Osteoblast (primary cell): ENCODE data around the gene HSBP1L1. TPM values are rescaled to one million over a fixed set of nuclear protein-coding genes. Genes with fewer than 3 reads are reported as not detected.

Experiments used
- DNase-seq: peaks from one replicate; pipeline ENCODE4 v3.0.0; 2011; ENCODE audit warnings: low spot score, mixed read lengths; ENCODE audit not compliant: insufficient read length; ENCODE audit errors: missing footprints
- H2AFZ ChIP-seq: 2 replicates; pipeline ENCODE4 v1.6.0; 2011; ENCODE audit warnings: mild to moderate bottlenecking, low read length
- H3K27ac ChIP-seq: 2 replicates; pipeline ENCODE4 v1.5.1; 2011; ENCODE audit warnings: mild to moderate bottlenecking, low read depth, low read length, moderate library complexity
- H3K27me3 ChIP-seq: 2 replicates; pipeline ENCODE4 v1.6.0; 2012; ENCODE audit warnings: mild to moderate bottlenecking, control low read depth, inconsistent platforms, low read length, moderate library complexity; ENCODE audit not compliant: insufficient read depth
- H3K36me3 ChIP-seq: 2 replicates; pipeline ENCODE4 v1.5.1; 2011; ENCODE audit warnings: mild to moderate bottlenecking, low read length, control low read depth, moderate library complexity; ENCODE audit not compliant: insufficient read depth
- H3K4me1 ChIP-seq: 2 replicates; pipeline ENCODE4 v1.5.1; 2011; ENCODE audit warnings: mild to moderate bottlenecking, low read length, control low read depth, moderate library complexity; ENCODE audit not compliant: insufficient read depth
- H3K4me2 ChIP-seq: 2 replicates; pipeline ENCODE4 v1.6.0; 2011; ENCODE audit warnings: mild to moderate bottlenecking, low read length; ENCODE audit not compliant: insufficient read depth
- H3K4me3 ChIP-seq: fragments of 200-600 bp; sonication (generic); 3 replicates; pipeline ENCODE4 v1.5.1; 2012; ENCODE audit warnings: mild to moderate bottlenecking, low read length, inconsistent platforms; ENCODE audit not compliant: insufficient read depth
- H3K79me2 ChIP-seq: 2 replicates; pipeline ENCODE4 v1.6.0; 2012; ENCODE audit warnings: mild to moderate bottlenecking, low read length, control low read depth, inconsistent platforms; ENCODE audit not compliant: insufficient read depth
- H3K9me3 ChIP-seq: 2 replicates; pipeline ENCODE4 v1.5.1; 2011; ENCODE audit warnings: low read depth, low read length, control low read depth
- H4K20me1 ChIP-seq: 2 replicates; pipeline ENCODE4 v1.6.0; 2012; ENCODE audit warnings: mild to moderate bottlenecking, low read length, control low read depth; ENCODE audit not compliant: insufficient read depth
- CTCF ChIP-seq: IDR thresholded peaks from 2 replicates; pipeline ENCODE4 v1.5.1; 2011; ENCODE audit warnings: mild to moderate bottlenecking, low read depth, low read length, moderate library complexity; ENCODE audit errors: extremely low read depth
- total RNA-seq: library from RNA; depleted of rRNA; stranded (reverse); fragments of >200 nt; gene quantifications from 2 replicates; pipeline ENCODE4 v1.2.3, GENCODE V29; 2012

Gene HSBP1L1
- total RNA-seq, 1 donor = 9.4 TPM

DNA sequence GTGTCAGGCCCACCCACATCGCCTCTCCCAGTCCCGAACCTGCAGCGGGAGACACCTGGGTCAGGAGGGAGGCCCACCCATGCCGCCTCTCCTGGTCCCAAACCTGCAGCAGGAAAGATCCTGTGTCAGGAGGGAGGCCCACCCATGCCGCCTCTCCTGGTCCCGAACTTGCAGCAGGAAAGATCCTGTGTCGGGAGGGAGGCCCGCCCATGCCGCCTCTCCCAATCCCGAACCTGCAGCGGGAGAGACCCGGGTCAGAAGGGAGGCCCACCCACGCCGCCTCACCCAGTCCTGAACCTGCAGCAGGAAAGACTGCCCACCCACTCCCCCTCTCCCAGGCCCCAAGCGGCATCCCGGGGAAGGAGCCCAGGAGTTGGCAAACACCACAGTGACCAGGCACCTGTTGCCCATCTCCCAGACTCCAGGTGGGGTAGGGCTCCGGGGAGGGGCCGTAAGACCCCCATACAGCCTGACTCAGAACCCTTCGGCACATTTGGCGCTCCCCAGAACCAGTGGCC, 20.8 kb upstream of the HSBP1L1 start:
- Histone ChIP-seq H3K4me3 (no peak overlapping the region), H3K4me2 (no peak overlapping the region), H3K79me2 (peaks cover 94% of the 10 kb centered on the region), H3K4me1 (no peaks in the 10 kb centered on the region), H3K27ac (no peak overlapping the region), H2AFZ (no peak overlapping the region), H3K27me3 (no peaks in the 10 kb centered on the region), H3K9me3 (no peaks in the 10 kb centered on the region), H3K36me3 (peaks cover 25% of the 10 kb centered on the region), H4K20me1 (peaks cover 54% of the 10 kb centered on the region)
- no peak for TF ChIP-seq CTCF
- DNase-seq = peak; percentile 27

GRCh38 chr18:79944126-79944731, 20.2 kb upstream of the HSBP1L1 start:
- Histone ChIP-seq H2AFZ (no peak overlapping the region), H3K4me1 (no peaks in the 10 kb centered on the region), H3K79me2 (peaks cover 97% of the 10 kb centered on the region), H3K9me3 (no peaks in the 10 kb centered on the region), H4K20me1 (peaks cover 56% of the 10 kb centered on the region), H3K4me3 (no peak overlapping the region), H3K4me2 (no peak overlapping the region), H3K27ac (no peak overlapping the region), H3K27me3 (no peaks in the 10 kb centered on the region), H3K36me3 (peaks cover 31% of the 10 kb centered on the region)
- no peak for TF ChIP-seq CTCF
- DNase-seq = peak; percentile 71

DNA sequence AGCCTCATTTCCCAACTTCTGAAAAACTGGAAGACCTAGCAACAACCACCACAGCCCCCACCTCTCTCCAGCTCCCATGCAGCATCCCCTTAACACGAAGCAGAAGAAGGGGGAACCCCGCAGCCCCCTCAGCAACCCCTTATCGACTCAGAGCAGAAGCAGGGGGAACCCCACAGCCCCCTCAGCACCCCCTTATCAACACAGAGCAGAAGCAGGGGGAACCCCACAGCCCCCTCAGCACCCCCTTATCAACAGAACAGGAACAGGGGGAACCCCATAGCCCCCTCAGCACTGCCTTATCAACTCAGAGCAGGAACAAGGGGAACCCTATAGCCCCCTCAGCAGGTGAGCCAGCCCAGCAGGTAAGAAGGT, 19.7 kb upstream of the HSBP1L1 start:
- H3K4me2 ChIP-seq = no peak overlapping the region
- H4K20me1 ChIP-seq = peaks cover 59% of the 10 kb centered on the region
- no peak overlapping the region for H3K27ac ChIP-seq
- no peaks in the 10 kb centered on the region for H3K27me3 ChIP-seq
- peaks cover 4% of the 10 kb centered on the region for H3K4me1 ChIP-seq
- H3K36me3 ChIP-seq = peaks cover 31% of the 10 kb centered on the region
- no peak overlapping the region for H3K4me3 ChIP-seq
- peaks cover 96% of the 10 kb centered on the region for H3K79me2 ChIP-seq
- TF ChIP-seq CTCF = no peak
- no peak overlapping the region for H2AFZ ChIP-seq
- DNase-seq = no peak
- no peaks in the 10 kb centered on the region for H3K9me3 ChIP-seq

DNA sequence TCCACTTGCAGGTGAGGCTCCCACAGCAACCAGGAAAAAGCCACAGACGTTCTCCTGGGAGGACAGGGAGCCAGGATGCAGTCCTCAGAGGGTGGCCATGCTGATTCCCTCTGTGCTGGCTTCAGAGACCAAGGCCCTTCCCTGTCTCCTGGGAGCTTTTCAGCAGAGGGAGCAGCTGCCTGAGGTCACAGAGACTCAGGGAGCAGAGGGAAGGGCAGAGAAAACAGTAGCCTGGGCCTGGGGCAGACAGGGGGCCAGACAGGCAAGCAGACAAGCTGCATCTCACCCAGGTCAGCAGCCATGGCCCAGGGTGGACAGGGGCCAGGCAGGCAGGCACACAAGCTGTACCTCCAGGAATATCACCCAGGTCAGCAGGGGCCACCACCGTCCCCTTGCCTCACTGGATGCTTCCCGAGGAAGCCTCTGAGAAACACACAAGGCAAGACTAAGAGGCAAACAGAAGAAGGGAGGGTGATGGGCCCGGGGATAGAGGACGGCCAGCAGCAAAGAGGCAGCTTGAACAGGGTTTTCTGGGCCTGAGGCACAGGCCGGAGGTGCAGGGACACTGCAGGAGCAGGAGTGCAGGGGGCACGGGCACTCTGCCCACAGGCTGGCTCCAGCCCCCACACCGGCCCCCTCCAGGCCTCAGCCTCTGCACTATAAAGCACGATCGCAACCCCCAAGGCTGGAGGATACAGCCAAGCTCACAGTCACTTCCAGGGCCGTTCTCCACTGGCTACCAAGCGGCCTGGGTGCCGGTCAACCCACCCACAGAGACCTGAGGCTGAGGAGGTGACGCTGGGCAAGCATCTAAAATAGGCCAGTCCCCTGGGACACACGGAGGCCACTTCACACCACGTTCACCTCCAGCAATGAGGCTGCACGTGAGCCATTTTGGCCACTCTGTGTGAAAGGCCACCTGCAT, 19.1 kb upstream of the HSBP1L1 start:
- Histone ChIP-seq H3K9me3 (no peaks in the 10 kb centered on the region), H4K20me1 (peaks cover 65% of the 10 kb centered on the region), H3K36me3 (peaks cover 31% of the 10 kb centered on the region), H3K27me3 (no peaks in the 10 kb centered on the region), H3K4me2 (no peak overlapping the region), H3K79me2 (peaks cover 96% of the 10 kb centered on the region), H2AFZ (no peak overlapping the region), H3K27ac (no peak overlapping the region), H3K4me1 (peaks cover 9% of the 10 kb centered on the region), H3K4me3 (no peak overlapping the region)
- DNase-seq = peak; percentile 76
- no peak for TF ChIP-seq CTCF
